GM19035 (cell line): ENCODE data around the gene WDR90.

Source experiments
- ATAC-seq: cut with Tn5 transposase; IDR thresholded peaks from one replicate; pipeline ENCODE4 v1.9.1; 2021; ENCODE audit not compliant: unreplicated experiment

WDR90 gene

DNA sequence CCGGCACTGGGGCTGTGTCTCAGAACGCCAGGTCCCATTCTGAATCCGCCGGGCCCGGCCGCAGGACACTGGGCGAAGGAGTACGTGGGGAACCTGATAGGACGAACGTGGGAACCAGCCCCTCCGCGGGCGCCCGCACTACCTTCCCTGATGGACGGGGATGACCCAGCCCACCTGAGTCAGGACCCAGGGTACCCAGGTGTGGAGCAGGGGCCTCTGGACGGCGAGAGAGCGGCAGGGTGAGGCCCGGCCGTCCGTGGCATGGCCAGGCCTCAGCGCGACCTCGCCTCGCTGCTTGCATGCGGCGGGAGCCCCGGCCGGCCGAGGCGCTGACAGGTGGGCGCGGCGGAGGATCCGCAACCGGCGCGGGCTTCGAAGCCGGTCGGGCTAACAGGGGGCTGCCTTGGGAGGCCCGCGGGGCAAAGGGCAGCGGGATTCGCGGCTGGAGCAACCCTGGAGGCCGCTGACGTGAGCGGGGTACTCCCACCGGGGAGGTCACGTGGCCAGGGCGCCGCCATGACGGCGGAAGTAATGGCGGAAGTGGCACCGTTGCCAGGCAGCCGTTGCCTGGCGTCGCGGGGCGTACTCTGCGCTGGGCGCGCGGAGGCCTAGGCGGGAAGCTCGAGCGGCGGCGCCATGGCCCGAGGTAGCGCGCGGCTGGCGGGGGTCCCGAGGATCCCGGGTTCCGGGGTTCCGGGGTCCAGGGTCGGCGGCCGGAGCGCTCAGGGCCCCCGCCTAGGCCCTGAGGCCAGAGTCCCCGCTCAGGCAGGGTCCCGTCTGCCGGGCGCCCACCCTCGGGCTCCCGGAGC, at the start of gene WDR90:
Gene WDR90, plus strand, starts transcription at position 585 of the 809 bp plus-strand sequence. Its CDS starts 52 bp downstream, at position 637.
- peak; percentile 78 for ATAC-seq

DNA sequence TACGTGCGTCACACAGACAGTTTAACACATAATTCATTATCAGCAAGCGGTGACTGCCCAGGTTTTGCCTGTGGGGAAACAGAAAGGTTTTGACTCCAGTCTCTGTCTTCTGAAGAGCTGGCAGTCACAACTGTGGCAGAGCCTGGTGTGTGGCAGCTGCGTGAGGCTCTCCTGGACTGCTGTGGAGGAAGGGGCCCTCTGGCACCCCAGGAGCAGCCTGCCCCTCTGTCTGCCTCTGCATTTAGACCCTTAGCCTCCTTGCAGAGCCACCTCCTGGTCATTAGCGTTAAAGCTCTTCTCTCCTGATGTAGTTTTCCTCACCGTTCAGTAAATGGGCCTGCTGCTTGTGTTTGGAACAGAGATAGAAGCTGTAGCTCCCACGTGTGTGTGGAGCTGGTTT, 48.4 kb upstream of the WDR90 start:
- no peak for ATAC-seq

DNA sequence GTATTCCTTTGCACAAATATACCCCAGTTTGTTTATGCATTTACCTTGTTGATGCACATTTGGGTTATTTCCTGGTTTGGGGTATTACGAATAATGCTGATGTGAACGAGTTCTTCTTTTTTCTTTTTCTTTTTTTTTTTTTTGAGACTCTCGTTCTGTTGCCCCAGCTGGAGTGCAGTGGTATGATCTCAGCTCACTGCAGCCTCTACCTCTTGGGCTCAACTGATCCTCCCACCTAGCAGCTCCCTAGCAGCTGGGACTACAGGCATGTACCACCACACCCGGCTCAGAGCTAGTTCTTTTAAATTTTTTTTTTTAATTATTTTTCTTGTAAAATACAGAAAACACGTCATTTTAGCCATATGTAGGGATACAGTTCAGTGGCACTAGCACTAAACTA, 45.2 kb upstream of the WDR90 start:
- no peak for ATAC-seq

DNA sequence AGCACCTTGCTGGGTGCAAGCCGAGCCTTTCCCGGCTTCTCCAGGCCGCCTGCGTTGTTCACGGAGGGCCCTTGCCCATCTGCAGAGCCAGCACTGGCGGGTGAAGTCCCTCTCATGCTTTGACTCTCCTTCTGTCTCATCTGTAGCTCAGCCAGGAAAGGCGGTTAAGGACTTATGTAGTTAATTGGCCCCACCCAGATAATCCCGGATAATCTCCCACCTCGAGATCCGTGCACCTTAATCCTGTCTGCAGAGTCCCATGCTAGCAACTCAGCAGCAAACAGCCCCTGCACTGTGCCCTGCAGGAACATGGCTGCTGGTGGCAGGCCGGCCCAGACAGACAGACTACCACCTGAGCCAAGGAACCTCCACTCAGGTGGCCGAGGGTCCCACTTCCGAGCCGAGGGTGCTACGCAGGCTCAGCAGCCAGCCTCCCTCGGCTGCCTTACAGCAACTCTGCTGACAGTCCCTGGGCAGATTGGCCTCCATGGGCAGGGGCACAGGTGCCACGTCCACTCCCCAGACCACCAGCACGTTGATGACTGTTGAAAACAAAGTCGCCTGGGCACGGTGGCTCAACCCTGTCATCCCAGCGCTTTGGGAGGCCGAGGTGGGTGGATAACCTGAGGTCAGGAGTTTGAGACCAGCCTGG, 42.4 kb upstream of the WDR90 start:
- ATAC-seq, result no peak

DNA sequence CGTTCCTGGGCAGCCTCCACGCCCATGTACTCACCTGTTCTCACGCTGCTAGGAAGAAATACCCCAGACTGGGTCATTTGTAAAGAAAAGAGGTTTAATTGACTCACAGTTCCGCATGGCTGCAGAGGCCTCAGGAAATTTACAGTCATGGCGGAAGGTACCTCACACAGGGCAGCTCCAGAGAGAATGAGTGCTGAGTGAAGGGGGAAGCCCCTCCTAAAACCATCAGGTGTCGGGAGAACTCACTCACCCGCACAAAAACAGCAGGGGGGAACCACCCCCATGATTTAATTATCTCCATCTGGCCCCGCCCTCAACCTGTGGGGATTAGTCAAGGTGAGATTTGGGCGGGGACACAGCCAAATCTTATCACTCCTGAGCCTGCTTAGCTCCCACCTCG, 41.1 kb upstream of the WDR90 start:
- ATAC-seq, result no peak

DNA sequence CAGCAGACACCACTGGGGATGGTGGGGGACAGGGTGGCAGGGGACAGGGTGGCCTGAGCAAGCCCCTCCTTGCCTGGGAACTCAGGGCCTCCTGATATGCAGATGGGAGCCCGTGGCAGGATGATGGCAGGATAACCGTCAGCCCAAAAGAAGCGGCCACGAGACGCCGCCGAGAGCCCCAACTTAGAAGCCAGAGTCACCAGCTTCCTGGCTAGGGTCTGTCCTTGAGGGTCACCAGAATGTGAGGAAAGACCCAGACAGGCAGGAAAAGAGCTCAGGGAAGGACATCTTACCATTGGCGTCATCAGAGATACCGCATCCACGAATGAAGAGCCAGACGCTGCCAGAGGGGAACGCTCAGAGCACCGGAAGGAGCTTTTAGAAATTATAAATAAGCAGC, 39.8 kb upstream of the WDR90 start:
- no peak for ATAC-seq

DNA sequence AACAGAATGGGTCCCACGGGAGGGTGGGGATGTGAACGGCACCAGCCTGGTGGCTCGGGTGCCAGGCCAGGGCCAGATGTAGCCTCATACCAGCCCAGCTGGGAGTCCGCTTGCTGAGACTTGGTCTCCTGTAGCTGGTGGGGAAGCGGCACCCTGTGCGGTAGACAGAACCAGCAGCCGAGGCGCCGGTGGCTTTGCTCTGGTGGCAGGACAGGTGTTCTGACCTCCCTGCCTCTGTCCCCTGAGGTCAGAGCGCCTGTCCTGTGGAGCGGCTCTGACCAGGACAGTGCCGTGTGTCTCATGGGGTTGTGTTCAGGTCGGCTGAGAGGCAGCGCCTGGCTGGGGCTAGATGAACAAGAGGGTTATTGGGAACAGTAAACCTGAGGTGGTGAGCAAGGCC, 39.2 kb upstream of the WDR90 start:
- no peak for ATAC-seq

DNA sequence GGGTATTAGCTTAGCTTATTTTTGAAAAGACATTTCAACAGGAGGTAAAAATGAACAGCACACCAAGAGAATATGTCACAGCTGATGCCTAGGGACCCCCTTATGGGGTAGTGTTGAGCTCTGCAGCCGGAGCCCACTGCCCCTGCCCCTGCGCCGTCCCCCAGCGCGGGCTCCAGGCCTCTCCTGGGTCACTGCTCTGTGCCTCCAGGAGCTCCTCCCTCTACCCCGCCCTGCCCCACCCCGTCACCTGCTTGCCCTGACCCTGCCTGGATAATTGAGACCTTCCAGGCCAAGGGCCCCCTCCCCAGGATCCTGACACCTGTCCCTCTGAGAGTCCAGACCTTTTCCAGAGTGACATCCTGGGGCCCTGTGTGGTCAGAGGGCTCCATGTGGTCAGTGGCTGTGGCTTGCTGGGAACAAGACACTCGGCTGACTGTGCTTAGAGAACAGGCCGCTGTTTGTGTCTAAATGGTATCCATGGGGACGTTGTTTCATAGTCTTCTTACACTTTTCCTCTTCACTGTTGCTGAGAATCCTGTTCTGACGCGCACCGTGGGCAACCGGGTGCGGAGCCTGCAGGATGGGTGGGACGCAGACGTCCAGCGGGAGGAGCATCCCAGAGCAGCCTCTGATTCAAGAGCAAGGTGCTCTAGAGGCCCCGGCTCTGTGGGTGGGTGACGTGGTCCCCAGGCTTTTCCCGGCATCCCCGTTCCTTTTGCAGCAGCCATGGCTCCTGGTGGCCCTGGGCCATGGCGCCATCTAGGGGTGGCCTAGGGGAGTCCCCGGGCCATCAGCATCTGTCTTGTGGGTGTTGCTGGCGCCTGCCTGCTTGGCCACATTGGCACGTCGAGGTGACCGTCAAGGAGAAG, 38.4 kb upstream of the WDR90 start:
- no peak for ATAC-seq

DNA sequence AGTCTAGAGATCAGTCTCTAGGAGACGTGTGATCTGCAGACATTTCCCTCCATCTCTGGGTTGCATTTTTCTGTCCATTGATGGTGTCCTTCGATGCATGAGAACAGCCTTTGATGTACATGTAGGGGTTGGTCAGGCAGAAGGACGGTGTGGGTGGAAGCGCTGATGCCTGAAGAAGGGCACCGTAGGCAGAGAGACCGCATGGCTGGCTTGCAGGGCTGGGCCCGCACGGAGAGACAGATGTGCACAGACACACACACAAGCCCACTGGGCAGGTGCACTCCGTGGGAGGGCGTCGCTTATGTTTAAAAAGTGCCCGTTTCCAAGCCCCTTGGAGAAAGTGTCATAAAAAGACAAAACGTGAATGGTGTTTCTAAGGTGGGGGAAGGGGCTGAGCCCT, 34.0 kb upstream of the WDR90 start:
- no peak for ATAC-seq

DNA sequence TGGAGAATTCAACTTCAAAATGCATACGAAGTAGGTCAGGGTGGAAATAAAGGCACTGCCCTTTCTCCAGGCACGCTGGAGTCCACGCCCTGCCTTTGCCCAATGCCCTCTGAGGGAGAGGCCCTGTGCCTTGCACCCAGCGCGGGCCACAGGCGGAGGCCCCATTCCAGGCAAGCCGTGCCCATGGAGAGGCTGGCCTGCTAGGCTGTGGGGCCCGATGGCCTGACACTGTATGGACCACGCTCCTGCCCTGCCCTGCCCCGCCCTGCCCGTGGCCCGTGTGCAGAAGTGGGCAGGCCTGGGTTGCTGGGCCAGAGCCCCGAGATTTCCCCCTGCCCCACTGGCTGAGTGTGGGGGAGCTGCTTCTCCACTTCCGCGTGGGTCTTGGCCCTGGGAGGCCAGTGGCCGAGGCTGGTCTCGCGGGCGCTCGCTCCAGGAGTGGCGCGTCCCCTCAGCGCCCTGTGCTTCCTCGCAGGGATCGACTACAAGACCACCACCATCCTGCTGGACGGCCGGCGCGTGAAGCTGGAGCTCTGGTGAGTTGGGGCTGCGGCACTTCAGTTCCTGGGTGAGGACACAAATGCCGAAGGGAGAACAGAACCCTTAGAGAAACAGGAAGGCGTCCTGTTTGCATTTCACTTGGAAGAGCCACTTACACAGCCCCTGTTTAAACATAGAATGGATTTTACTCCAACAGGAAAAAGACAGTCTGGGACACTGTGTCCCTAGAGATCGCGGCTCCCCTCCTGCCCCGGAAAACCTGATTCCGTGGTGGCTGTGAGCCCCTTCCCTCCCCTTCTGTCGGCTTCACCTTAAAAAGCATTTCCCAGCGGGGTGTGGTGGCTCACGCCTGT, 32.2 kb upstream of the WDR90 start:
- no peak for ATAC-seq

DNA sequence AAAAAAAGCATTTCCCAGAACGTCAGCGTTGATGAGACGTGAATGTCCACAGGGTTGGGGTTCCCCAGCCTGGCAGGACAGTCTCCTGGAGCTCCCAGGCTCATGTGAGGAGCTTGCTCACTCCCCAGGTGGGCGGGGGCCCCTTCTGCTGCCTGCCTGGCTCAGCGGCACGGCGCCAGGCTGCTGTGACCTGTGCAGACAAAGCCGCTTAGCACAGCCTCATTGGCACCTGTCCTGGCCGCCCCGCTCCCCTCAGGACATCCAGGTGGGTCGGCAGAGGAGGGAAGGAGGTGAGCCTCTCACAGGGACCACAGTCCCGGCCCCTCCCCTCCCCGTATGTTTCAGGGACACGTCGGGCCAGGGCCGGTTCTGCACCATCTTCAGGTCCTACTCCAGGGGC, 31.3 kb upstream of the WDR90 start:
- no peak for ATAC-seq

DNA sequence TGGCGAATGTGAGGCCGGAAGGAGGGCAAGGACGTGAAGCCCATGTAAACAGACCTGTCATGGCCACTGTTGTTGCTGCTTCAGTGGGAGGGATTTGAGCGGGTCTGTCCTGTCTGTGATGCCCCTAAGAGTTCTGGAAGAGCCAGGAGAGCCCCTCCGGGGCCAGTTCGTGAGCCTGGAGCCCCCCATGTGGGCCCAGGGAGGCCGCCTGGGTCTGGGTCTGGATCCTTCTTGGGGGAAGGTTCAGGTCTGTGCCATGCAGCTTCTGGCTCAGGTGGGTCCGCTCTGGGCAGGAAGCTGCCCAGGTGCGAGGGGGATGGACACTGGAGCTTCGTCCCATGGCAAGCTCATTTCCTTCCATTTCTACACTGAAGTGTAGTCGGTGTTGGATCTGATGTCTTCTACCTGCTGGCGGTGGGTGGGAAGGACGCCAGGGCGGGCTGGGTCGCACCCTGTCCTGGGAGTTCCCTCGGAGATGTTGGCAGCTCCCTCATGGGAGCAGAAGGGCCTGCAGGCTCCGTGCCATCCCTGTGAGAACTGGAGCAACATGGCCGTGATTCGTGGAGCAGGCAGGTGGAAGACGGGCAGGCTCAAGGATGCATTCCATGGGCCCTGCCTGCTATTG, 29.6 kb upstream of the WDR90 start:
- ATAC-seq, result no peak

DNA sequence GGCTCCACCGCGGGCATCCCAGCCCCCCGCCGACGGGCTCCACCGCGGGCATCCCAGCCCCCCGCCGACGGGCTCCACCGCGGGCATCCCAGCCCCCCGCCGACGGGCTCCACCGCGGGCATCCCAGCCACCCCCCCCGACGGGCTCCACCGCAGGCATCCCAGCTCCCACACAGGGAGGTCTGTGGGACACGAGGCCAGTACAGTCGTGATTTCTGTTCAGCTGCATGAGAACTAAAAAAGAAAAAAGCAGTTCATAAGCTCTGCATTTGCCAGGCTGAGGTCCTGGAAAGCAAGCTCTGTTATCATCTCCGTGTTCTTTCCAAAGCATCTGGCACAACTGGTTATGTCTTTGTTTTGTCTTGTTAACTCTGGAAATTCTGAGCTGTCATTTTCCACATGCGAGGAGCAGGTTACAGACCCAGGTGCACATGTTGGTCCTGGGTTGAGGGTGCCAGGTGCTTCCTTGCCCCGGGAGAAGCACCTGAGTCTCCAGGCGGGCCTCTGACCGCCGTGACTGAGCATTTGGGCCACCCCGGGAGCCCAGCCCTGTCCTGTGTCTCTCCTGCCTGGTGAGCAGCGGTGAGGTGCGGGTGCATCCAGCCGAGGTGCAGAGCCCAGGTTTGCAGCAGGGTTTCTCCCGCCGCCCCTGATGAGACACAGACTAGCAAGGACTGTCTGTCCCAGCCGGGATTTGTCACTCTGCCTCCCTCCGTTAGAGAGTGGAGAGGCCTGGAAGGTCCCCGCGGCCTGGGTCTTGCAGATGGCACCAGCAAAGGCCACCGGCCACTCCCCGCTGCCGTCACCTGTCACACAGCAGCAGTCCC, 28.3 kb upstream of the WDR90 start:
- no peak for ATAC-seq

DNA sequence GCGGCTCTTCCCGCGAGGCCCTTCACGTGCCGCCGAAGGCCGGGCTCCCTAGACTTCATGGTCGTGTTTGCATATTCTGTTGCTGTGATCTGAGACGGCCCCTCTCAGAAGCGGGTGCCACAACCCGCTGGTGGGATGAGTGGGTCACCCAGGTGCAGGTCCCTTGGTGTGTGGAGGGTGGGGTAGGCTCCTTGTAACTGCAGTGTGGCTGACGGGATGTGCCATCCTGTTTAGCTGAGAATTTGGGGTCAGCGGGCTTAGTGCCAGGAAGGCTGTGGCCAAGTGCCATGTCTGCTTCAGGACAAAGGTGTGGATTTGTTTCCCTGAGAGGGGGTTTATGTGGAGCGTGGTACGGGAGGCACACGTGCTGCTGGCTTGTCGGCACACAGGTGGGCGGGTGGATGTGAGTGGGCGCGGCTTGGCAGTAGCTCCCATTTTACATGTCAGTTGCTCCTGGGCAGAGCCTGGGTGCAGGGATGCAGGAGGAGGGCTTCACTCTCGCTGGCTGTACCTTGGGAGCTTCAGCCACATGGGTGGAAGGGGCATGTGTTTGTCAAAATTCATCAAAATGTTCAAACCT, 27.5 kb upstream of the WDR90 start:
- no peak for ATAC-seq

DNA sequence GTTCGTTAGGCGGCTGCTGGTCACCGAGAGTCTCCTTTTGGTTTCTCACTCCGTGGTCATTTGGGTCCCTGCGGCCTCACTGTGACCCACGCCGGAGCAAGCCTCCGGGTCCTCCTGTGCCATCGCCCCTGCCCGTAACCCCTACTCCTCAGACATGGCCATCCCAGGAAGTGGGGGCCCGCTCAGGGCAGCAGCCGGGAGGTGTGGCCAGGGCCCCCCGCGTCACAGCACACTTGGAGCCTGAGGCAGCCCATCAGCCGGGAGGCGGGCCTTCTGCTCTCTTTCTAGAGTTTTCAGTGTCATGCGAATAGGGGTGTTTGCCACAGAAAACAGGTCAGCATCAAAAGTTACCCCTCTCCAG, 26.3 kb upstream of the WDR90 start:
- no peak for ATAC-seq

DNA sequence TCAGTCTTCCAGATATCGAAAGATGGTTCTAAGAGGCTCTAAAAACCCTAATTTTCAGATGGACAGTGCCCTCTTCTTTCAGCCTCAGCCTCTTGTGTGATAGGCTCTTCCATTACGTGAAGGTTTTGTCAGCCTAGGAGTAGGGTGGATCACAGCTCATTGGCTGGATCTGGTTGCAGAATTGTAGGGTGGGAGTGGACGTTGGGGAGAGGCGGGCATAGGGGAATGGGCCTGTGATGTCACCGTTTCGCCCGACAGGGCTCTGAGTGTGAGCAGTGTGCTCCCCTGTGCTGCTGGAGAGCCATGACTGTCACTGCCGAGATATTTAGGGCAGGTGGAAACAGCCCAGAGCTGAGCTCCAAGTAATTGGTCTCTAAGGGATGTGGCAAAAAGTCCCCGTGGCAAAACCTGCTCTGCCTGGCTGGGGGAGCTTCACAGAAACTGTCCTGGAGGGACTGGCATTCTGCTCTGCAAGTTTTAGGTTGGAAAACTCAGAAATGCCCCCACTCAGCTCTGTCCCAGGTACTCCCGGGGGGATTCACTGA, 24.6 kb upstream of the WDR90 start:
- no peak for ATAC-seq

DNA sequence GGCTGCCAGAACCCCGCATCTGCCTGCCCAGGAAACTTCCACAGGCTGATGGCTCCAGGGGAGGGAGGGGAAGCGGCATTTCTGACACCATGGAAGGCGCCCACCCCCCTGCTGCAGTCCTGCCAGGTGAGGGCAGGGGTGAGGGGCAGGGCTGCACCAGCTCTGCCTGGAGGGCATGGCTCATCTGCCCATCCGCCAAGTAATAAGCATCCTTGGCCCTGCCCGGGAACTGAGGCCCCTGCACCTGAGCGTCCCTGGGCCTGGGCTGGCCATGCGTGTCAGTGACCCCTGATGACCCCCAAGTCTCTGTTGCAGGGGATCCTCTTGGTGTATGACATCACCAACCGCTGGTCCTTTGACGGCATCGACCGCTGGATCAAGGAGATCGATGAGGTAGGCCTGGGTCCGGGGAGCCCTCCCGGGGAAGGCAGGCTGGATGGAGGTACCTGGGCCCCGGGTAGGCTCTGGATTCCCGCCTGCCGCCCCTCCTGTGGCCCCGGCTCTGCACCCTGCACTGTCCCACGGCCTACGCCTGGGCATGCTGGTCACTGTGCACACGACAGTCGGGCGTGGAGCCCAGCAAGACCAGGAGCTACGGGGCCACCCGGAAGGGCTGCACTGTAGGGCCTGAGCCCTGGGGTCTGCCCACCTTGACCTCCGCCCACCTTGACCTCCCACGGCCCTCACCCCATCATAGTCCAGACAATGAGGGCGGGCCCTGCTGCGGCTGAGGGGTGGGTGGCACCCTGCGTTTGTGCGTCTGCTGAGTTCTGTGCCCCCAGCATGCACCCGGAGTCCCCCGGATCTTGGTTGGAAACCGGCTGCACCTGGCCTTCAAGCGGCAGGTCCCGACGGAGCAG, 23.8 kb upstream of the WDR90 start:
- no peak for ATAC-seq
